GM19023 (cell line): ENCODE results near the gene PTPN20.

ENCODE experiments used
- ATAC-seq: cut with Tn5 transposase; IDR thresholded peaks from one replicate; pipeline ENCODE4 v1.9.1; 2021; ENCODE audit warnings: mild to moderate bottlenecking, moderate library complexity; ENCODE audit not compliant: unreplicated experiment

PTPN20 gene

GRCh38 chr10:47046321-47047126 is 135.3 kb downstream of the PTPN20 start:
- ATAC-seq, result no peak

GRCh38 chr10:47047127-47047504 is 135.9 kb downstream of the PTPN20 start:
- ATAC-seq, result no peak

GRCh38 chr10:47047577-47048525 is 136.6 kb downstream of the PTPN20 start:
- ATAC-seq, result no peak

- ATAC-seq, result no peak
Observed at GRCh38 chr10:47048526-47048905, 137.3 kb downstream of the PTPN20 start.

- no peak for ATAC-seq
Observed at GRCh38 chr10:47049056-47049851, 138.0 kb downstream of the PTPN20 start.

- no peak for ATAC-seq
Observed at GRCh38 chr10:47049906-47050305, 138.7 kb downstream of the PTPN20 start.

- no peak for ATAC-seq
Observed at GRCh38 chr10:47050618-47051455, 139.6 kb downstream of the PTPN20 start.

GRCh38 chr10:47051741-47052238 is 140.6 kb downstream of the PTPN20 start:
- no peak for ATAC-seq
